ENCODE measurements around the gene PROCA1. TPM values are rescaled to one million over a fixed set of nuclear protein-coding genes. Genes with fewer than 3 reads are reported as not detected.

PROCA1 gene
- total and polyA plus RNA-seq, 9 of the 15 experiments (the other 6 are each of a cell fraction or from before 2014, with no cell fraction given), result 0.78 to 16.2 (median 5.6) TPM

DNA sequence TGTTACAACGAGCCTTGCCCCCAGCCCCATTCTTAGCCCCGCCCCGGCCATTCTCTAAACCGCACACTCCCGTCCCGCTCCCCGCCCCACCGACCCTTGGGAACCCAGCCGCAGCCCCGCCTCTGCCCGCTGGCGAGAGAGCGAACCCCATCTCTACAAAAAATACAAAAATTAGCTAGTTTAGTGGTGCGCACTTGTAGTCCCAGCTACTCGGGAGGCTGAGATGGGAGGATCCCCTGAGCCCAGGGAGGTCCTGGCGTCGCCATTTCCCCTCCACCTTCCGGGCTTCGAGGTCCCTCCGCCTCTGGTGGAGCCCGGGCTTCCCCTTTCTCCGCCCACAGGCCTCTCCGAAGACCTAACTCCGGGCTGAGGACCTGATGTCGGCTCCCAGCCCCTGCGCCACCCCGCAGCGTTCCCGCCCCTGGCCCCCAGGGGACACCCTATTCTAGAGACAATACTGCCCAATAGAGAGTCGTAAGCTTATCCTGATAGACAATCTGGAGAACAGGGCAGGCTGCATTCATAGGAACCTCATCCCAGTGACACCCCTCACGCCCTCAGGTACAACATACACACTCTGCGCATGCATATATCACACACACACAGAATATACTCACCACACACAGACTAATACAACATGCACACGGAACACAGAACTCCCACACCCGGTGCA, 480 bp upstream of the PROCA1 start (continued):
- TF ChIP-seq RFX1 (IDR thresholded peaks at IDR 0.05), result no peak
- no peak for TF ChIP-seq ZNF717 (CRISPR knock-in tag; IDR thresholded peaks at IDR 0.05)
- no peak for TF ChIP-seq EHMT2 (IDR thresholded peaks at IDR 0.05)
- no peak for TF ChIP-seq HLTF (IDR thresholded peaks at IDR 0.05)
- TF ChIP-seq CHCHD3 (CRISPR knock-in tag; IDR thresholded peaks at IDR 0.05), result no peak
- TF ChIP-seq FUS (optimal IDR thresholded peaks at IDR 0.05; ENCODE audit: low read depth, low read length), result no peak
- no peak for TF ChIP-seq CGGBP1 (CRISPR knock-in tag; IDR thresholded peaks at IDR 0.05)
- TF ChIP-seq SMC3 (conservative IDR thresholded peaks at IDR 0.05; ENCODE audit: insufficient read depth, low read depth, low read length), result no peak
- no peak for TF ChIP-seq SMAD1 (IDR thresholded peaks at IDR 0.05; ENCODE audit: low read depth, low read length, partially characterized antibody)
- TF ChIP-seq STAT5B (CRISPR knock-in tag; IDR thresholded peaks at IDR 0.05), result no peak
- no peak for TF ChIP-seq NELFE (IDR thresholded peaks at IDR 0.05; ENCODE audit: insufficient read depth, insufficient read length)
- 0 out of 4 replicates have a peak, but pooled peaks of 1 of the 2 experiments have one; percentile 41 for TF ChIP-seq TBL1XR1 (IDR thresholded peaks at IDR 0.05; ENCODE audit: low read length in 2 of 2)
- no peak for TF ChIP-seq ZNF511 (CRISPR knock-in tag; IDR thresholded peaks at IDR 0.05)
- TF ChIP-seq, protein P1, sequence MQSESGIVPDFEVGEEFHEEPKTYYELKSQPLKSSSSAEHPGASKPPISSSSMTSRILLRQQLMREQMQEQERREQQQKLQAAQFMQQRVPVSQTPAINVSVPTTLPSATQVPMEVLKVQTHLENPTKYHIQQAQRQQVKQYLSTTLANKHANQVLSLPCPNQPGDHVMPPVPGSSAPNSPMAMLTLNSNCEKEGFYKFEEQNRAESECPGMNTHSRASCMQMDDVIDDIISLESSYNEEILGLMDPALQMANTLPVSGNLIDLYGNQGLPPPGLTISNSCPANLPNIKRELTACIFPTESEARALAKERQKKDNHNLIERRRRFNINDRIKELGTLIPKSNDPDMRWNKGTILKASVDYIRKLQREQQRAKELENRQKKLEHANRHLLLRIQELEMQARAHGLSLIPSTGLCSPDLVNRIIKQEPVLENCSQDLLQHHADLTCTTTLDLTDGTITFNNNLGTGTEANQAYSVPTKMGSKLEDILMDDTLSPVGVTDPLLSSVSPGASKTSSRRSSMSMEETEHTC (IDR thresholded peaks at IDR 0.05), result no peak
- no peak for TF ChIP-seq RBFOX2 (IDR thresholded peaks at IDR 0.05; ENCODE audit: low read depth, low read length)
- TF ChIP-seq KLF10 (CRISPR knock-in tag; IDR thresholded peaks at IDR 0.05), result no peak
- no peak for TF ChIP-seq HDAC8 (tag; IDR thresholded peaks at IDR 0.05)
- TF ChIP-seq CREM (IDR thresholded peaks at IDR 0.05; ENCODE audit: low read depth), result peak; percentile 4; the same call in 1 of the 2 replicates
- TF ChIP-seq, protein P2, sequence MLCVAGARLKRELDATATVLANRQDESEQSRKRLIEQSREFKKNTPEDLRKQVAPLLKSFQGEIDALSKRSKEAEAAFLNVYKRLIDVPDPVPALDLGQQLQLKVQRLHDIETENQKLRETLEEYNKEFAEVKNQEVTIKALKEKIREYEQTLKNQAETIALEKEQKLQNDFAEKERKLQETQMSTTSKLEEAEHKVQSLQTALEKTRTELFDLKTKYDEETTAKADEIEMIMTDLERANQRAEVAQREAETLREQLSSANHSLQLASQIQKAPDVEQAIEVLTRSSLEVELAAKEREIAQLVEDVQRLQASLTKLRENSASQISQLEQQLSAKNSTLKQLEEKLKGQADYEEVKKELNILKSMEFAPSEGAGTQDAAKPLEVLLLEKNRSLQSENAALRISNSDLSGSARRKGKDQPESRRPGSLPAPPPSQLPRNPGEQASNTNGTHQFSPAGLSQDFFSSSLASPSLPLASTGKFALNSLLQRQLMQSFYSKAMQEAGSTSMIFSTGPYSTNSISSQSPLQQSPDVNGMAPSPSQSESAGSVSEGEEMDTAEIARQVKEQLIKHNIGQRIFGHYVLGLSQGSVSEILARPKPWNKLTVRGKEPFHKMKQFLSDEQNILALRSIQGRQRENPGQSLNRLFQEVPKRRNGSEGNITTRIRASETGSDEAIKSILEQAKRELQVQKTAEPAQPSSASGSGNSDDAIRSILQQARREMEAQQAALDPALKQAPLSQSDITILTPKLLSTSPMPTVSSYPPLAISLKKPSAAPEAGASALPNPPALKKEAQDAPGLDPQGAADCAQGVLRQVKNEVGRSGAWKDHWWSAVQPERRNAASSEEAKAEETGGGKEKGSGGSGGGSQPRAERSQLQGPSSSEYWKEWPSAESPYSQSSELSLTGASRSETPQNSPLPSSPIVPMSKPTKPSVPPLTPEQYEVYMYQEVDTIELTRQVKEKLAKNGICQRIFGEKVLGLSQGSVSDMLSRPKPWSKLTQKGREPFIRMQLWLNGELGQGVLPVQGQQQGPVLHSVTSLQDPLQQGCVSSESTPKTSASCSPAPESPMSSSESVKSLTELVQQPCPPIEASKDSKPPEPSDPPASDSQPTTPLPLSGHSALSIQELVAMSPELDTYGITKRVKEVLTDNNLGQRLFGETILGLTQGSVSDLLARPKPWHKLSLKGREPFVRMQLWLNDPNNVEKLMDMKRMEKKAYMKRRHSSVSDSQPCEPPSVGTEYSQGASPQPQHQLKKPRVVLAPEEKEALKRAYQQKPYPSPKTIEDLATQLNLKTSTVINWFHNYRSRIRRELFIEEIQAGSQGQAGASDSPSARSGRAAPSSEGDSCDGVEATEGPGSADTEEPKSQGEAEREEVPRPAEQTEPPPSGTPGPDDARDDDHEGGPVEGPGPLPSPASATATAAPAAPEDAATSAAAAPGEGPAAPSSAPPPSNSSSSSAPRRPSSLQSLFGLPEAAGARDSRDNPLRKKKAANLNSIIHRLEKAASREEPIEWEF (CRISPR knock-in tag; IDR thresholded peaks at IDR 0.05), result no peak
- no peak for TF ChIP-seq MIER1 (IDR thresholded peaks at IDR 0.05; ENCODE audit: low read depth)
- TF ChIP-seq DIDO1 (tag; IDR thresholded peaks at IDR 0.05; ENCODE audit: low read depth), result no peak
- no peak for TF ChIP-seq CBX2 (IDR thresholded peaks at IDR 0.05; ENCODE audit: insufficient read depth, low read length, poor library complexity, severe bottlenecking)
